Posterior cingulate gyrus (tissue), 11 donors: Measurements from ENCODE around the gene EVPL.

Experiments
- DNase-seq, 10 donors: peaks; one replicate each; pipeline versions ENCODE4 v3.0.0 to v3.0.0-alpha.2; 2020 to 2021; ENCODE audit warnings: mixed read lengths in 3 of 10
- intact Hi-C: fragments of 100-400 bp; cut with DNase I; formaldehyde crosslinking; loops from one replicate; pipeline ENCODE4 v1.15.1; 2023

Gene EVPL

DNA sequence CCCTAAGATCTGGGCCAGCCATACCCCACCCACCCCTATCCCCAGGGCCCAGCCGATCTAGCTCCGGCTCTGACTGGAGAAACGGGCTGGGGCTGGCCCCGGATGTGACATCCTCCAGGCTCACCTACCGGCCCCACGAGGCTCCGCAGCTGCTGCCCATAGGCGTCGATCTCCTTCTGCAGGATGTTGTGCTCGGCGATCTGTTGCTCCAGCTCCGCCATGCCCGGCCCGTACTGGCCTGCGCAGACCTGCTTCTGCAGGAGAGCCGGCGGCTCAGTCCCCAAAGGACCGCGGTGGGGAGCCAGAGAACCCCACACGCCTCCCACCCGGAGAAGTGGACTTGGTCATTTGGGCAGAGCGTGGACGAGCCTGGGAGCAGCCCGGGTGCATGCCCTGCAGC lies 4.8 kb downstream of the EVPL start:
- peak in 1 of 10 donors; percentile 75 for DNase-seq
- intact Hi-C loops: no loop called here

DNA sequence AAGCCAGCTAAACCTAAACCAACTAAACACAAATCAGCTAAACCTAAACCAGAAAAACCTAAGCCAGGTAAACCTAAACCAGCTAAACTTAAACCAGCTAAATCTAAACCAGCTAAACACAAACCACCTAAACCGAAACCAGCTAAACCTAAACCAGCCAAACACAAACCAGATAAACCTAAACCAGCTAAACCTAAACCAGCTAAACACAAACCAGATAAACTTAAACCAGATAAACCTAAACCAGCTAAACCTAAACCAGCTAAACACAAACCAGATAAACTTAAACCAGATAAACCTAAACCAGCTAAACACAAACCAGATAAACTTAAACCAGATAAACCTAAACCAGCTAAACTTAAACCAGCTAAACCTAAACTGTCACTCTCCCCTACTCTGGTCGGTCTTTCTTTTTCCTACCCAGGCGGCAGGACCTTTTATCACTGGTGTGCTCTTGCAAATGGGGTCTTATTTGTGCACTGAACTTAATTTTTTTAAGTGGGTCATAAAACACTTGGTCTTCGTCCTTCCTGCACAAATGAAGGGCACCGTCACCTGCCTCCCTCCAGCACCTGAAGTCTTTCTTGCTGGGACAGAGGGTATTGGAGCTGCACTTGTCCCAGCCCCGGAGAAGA lies 7.2 kb downstream of the EVPL start:
- intact Hi-C loops: loop anchor here (10.0 kb wide), 1 partner anchor 255 kb away; no protein-coding TSS in a partner anchor
- no peak for DNase-seq

DNA sequence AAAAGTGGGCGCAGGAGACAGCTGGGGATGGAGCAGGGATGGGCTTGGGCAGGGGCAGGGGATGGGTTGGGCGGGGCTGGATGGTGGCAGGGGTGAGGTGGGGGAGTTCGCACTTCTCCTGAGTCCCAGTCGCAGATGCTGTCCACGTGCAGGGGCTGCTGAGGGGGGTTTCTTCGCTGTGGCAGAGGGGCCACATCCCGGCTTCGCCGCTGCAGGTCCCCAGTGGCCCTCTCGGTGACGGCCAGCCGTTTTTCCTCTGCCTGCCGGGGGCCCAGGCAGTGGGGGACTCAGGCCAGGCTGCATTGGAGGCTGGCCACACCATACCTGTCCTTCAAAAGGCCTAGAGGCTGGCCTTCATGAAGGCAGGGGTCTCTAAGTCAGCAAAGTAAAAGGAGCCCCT lies 8.3 kb downstream of the EVPL start:
- intact Hi-C loops: loop anchor here (10.0 kb wide), 1 partner anchor 256 kb away; no protein-coding TSS in a partner anchor
- DNase-seq: no peak

DNA sequence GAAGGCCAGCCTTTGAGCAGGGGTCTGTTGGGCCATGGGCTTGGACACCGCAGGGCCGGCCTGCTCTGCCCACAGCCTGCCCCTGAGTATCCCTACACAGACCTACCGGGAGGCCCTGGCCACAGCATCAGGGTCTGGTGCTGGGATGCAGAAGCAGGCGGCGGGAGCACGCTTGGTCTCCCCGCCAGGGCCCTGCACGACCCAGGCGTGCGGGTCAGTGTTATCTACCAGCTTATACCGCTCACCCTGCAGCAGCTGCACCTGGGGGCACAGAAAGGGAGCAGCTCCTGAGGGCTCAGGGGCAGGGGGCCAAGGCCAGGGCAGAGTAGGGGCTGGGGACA lies 8.8 kb downstream of the EVPL start:
- no peak for DNase-seq
- intact Hi-C loops: loop anchor here (10.0 kb wide), 1 partner anchor 256 kb away; no protein-coding TSS in a partner anchor

DNA sequence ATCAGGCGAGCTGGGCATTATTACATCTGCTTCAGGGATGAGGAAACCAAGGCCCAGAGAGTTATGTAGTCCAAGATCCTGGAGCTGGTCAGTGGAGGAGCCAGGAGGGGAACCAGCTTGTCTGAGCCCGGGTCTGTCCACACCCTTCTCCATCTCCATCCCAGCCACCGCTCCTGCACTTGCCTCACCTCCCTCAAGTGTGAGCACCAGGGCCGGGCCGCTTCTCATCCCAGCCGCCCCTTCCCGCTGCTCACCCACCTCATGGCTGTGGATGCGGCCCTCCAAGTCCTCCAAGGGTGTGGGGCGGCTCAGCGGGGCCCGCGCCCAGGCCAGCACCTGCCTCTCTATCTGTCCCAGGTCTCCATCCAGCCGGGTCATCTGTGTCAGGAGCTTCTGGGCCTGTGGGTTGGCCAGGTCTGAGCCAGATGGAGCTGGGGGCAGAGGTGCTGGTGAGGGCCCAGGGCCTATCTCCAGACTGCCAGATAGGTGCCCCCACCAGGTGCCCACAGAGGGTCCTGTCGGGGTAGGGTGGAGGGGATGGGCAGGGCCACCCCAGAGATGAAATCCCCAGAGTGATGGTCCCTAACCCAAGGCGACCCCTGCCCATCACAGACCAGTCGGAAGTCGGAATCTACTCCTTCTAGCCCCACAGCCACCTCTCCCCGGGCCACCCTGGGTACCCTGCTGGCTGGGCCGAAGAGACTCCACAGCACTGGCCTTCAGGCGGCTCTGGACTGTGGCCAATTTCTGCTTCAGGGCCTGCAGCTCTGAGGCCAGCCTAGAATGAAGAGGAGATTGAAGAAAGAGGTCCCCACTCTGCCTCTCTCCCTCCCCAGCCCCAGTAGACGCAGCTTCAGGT lies 9.4 kb downstream of the EVPL start:
- intact Hi-C loops: loop anchor here (10.0 kb wide), 1 partner anchor 257 kb away; no protein-coding TSS in a partner anchor
- DNase-seq: peak in 1 of 10 donors; percentile 76

DNA sequence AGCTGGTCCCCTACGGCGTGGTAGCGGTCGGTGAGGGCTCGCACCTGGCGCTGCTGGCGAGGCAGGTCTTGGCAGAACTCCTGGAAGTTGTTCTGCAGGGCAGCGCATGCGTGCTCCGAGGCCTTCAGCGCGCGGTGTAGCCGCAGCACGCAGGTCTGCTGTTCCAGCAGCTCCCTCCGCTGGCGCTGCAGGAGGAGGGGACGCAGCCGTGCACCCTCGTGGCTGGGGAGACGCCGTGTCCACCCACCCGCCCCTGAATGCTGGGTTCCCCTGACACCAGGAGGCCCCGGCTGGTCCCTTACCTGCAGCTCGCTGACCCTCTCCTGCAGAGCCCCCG lies 12.2 kb downstream of the EVPL start:
- peak in 1 of 10 donors; percentile 84 for DNase-seq
- intact Hi-C loops: loop anchor here (10.0 kb wide), 1 partner anchor 260 kb away; no protein-coding TSS in a partner anchor

DNA sequence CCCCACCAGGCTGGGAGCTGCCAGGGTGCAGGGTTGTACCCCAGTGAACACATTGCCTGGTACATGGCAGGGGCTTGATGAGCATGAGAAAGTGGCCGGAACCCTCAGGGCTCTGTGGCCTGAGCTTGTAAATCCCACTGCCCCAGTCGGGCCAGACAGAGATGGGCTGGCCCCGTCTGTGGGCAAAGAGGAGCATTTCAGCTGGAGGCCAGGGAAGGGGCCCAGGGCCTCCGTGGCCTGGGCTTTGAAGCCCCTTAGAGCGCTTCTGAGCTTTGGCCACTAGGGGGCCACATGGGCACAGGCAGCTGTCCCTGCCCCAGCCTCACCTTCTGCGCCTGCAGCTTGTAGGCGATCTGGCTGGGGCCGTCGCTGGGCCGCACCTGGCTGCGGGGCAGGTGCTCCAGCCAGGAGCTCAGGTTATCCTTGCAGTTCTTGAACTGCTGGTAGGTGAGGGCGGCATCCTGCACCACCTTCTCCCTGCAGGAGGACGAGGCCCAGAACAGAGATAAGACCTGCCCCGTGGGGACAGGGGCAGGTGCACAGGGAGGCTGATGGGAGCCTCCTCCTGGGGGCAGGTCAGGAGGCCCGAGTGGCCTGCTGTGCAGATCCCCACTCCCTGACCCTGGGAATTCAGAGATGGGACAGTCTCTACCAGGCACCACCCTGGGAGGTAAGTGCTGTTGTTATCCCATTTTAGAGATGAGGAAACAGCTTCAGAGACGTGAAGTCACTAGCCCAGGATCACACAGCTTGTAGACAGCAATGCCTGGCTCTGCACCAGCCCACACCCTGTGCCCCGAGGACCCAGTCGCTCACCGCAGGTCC lies 12.8 kb downstream of the EVPL start:
- peak in 8 of 10 donors; percentile 51 to 94 (median 62) for DNase-seq
- intact Hi-C loops: loop anchor here (10.0 kb wide), 1 partner anchor 260 kb away; no protein-coding TSS in a partner anchor

DNA sequence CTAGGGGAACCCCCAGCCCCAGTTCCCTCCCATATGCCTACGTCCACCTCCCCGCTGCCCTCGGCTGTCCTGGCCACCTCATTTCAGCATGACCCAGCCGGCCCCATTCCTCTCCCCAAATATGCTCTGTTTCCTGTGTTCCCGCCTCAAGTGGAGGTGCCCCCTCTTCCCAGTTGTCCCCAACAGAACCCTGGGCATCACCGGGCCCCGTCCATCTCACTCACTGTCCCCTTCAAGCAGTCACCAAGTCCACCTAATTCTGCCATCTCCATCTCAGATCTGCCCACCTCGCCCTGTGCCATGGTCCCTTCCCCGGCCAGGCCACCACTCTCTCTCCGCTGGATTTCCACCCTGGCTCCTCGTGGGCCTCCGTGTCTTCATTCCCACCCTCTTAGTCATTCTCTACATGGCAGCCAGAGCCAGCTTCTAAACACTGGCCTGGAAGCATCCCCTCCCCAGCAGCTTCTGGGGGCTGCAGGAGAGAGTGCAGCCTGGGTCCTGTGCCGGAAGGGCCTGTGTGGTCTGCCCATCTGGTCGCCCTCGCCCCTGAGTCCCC lies 13.7 kb downstream of the EVPL start:
- DNase-seq: peak in 1 of 10 donors; percentile 74
- intact Hi-C loops: loop anchor here (10.0 kb wide), 1 partner anchor 261 kb away; no protein-coding TSS in a partner anchor

DNA sequence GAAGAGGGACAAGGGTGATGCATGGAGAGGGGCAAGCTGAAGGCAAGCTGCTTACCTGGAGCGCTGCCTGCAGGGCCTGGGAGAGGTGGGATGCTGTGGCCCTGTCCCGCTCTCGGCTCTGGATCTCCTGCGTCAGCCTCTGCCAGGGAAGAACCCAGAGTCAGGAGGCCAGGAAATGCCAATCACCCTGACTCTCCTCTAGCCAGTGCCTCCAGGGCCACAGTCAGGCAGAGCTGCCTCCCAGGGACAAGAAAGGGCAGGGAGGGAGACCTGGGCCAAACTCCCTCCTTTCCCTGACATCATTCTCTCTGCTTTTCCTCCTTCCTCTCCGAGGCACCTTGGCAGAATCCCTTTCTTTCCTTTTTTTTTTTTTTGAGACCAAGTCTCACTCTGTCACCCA lies 15.2 kb downstream of the EVPL start:
- intact Hi-C loops: loop anchor here (10.0 kb wide), 1 partner anchor 263 kb away; no protein-coding TSS in a partner anchor
- DNase-seq: no peak

DNA sequence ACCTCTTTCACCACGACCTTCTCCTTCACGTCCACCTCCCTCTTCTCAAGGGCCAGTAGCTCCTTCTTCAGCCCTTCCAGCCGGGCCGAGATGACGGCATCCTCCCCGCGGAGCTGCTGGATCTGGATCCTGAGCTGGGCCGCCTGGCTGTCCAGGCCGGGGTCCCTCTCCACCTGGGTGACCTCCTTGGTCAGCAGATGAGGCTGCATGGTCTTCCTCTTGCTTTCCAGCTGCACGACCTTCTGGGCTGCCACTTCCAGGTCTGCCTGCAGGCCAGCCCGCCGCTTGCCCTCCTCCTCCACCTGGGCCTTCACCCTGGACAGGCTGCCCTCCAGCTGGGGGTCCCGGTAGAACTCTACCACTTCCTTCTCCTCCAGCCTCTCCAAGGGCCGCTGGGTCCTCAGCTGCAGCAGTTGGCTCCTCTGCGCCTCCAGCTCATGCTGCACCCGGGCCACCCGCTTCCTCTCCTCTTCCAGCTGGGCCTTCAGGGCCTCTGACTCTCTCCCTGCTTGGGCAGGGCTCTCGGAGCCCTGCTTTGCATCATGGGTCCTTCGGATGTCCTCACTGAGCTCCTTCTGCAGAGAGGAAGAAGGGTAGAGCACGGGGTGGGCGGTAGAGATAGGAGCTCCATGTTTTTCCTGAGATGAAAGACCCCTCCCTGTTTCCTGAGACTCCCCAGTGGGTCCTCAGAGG lies 17.0 kb downstream of the EVPL start:
- intact Hi-C loops: loop anchor here (10.0 kb wide), 1 partner anchor 265 kb away; no protein-coding TSS in a partner anchor

DNA sequence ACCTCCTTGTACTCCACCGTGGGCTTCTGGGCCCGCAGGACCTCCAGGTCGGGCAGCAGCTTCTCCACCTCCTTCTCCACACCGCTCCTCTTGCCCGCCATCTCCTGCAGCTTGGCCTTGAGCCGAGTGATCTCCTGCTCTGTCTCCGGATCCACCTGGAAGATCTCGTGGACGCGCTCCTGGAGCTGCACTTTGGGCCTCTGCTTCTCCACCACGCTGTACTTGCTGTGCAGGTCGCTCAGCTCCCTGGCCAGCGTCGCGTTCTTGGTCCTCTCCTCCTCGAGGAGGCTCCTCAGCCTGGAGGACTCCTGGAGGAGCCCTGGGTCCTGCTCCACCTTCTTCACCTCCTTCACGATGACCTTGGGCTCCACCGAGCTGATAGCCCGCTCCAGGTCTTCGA lies 17.7 kb downstream of the EVPL start:
- peak in 1 of 10 donors; percentile 70 for DNase-seq
- intact Hi-C loops: no loop called here

More for the DNA sequence above, 17.0 kb downstream of the EVPL start:
- peak in 1 of 10 donors; percentile 70 for DNase-seq

DNA sequence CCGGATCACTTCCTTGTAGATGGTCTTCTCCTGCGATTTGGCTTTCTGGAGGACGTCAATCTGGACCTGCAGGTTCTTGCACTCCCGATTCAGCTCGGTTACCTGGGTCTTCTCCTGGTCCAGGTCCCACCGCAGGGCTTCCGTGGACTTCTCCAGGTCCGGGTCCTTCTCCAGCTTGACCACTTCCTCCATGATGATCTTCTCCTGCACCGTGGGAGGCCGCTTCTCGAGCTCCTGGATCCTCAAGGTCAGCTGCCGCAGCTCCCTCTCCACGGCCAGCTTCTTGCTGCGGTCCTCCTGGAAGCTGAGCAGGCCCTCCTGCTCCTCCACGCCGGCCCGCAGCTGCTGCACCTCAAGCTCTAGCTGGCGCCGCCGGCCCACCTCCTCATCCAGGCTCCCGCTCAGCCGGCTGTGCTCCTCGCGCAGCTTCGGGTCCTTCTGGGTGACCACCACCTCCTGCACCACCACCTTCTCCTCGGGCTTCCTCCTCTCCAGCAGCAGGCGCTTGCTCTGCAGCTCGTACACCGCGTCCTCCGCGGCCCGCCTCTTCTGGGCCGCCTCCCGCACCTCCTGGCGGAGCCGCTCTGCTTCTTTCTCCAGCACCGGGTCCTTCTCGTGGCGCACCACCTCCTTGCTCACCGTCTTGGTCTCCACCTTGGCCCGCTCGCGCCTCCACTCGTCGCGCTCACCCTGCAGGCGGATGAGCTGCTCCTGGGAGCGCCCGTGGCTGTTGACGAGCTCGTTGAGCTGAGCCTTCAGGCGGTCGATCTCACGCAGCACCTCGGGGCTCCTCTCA lies 18.3 kb downstream of the EVPL start:
- peak in 1 of 10 donors; percentile 84 for DNase-seq
- intact Hi-C loops: no loop called here

DNA sequence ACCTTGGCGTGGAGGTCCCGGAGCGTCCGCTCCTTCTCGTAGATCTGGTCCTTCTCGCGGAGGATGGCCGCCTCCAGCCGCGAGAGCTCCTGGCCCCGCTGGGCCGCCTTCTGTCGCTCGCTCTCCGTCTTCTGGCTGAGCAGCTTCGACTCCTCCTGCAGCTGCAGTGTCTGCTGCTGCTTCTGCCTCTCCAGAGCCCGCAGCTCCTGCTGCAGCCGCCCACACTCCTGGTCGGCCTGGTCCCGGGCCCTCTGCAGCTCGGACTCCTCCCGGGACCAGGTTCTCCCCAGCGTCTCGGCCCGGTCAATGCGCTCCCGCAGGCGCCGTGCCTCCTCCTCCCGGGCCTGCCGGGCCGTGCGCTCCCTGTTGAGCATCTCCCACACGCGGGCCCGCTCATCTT lies 18.9 kb downstream of the EVPL start:
- peak in 1 of 10 donors; percentile 72 for DNase-seq
- intact Hi-C loops: no loop called here

DNA sequence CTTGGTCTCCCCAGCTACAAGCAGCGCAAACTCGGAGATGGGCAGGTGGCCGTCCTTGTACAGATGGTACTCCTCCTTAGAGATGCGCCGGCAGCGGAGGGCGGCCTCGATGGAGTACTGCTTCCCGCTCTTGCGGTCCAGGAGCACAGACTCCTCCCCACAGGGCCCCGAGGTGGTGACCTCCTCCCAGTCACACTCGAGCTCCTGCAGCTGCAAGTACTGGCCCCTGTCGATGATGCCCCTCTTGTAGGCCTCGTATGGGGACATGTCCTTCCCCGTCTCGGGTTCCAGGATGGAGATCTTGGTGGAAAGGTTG lies 19.3 kb downstream of the EVPL start:
- intact Hi-C loops: no loop called here
- peak in 2 of 10 donors; percentile 78 to 79 for DNase-seq

DNA sequence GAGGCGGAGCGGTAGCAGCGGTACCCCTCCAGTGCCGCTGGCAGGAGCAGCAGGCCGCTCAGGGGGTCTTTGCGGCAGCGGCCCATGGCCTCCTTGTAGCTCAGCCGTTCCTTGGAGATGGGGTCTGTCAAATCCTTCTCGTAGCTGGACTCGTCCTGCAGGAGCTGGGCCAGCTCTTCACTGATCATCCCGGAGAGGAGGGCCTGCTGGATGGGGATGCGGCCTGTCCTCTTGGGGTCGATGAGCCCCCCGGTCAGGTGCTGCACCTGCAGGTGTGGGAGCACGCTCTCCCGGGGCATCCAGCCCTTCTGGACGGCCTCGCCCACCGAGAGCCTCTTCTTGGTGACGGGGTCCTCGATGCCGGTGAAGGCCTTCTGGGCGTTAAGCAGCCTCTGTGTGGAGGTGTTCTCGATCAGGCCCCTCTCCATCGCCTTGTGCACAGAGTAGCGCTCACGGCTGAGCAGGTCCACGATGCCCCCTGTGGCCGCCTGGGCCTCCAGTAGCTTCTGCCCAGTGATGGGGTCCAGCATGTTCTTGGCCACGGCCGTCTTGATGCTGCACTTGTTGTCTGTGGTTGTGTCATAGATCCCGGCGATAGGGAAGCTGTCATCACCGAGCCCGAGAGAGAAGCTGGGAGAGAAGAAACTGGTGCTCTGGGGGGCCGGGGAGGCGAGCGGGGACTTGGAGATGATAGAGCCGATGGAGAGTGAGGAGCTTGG lies 19.8 kb downstream of the EVPL start:
- intact Hi-C loops: no loop called here
- peak in 1 of 10 donors; percentile 74 for DNase-seq

DNA sequence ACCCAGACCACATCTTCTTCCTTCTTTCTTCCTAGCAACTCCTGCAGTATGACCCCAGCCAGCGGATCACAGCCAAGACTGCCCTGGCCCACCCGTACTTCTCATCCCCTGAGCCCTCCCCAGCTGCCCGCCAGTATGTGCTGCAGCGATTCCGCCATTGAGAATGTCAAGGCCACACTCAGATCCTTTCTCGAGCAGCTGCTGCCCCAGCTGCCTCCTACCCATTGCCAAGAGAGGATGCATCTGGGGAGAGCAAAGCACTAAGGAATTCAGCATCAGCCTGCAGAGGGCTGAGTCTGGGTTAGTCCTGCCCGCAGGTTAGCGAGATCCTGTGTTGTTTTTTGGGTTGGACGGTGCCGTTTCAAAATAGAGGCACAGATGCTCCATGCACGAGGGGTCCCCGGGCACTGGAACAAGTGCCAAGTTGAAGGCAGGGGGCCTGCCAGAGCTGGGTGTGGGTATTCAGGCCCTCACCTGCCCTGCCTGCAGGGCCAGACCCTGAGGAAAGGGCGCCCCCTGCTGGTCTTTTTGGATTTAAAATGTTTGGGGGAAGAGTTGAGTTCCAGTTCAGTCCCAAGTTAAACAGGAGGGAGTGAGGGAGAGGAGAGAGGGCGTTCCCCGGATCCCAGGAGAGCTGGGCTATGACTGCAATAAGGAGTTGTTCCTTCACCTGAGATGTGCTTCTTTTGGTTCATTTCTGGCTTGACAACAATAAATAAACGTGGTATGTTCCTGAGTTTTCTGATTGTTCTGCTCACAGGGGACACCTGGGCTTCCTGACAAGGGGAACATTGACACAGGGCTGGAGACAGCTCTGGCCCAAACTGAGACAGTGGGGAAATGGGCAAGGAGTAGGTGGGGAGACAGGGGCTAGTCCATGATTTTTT lies 21.6 kb downstream of the EVPL start:
- intact Hi-C loops: loop anchor here (1.0 to 2.0 kb wide), 2 partner anchors 27 to 100 kb away; partner anchors contain the start of genes ACOX1 and TEN1

DNA sequence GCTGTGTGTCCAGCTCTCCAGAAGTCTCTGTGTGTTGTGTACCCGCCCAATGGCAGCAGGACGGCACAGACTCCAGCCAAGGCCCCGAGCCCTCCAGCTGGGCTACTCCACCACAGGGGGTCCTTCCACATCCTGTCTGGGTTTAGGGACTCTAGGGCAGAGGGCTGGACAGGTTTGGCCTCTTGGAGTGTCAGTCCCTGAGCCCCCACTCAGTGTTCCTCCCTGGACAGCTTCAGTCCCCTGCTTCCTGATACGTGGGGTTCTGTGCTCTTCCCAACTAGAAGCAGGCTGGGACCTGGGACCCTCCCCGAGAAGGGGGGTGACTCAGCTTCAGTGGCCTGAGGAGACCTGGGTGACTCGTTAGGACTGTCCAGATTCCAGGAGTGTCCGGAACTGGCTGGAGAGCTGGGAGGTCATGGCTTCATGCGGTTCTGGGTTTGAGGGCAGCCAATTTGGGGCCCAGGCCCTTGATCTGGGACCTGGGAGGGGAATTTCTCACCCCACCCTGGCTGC lies 22.3 kb downstream of the EVPL start:
- intact Hi-C loops: loop anchor here (1.0 to 2.0 kb wide), 2 partner anchors 26 to 100 kb away; partner anchors contain the start of genes ACOX1 and TEN1
- DNase-seq: peak in 1 of 10 donors; percentile 50

More for the DNA sequence above, 21.6 kb downstream of the EVPL start:
- DNase-seq: peak in 8 of 10 donors; percentile 52 to 87 (median 83)
